CMK (cell line): Measurements from ENCODE around the gene PHF11.
A peak's percentile ranks its signal among the peaks of the same experiment; 100 is the strongest.

Experiments
- DNase-seq: peaks from one replicate; pipeline ENCODE4 v3.0.0-alpha.2; 2010; ENCODE audit warnings: low read depth

PHF11 gene

GRCh38 chr13:49498206-49498605, 2.5 kb downstream of the PHF11 start:
- DNase-seq: no peak

DNA sequence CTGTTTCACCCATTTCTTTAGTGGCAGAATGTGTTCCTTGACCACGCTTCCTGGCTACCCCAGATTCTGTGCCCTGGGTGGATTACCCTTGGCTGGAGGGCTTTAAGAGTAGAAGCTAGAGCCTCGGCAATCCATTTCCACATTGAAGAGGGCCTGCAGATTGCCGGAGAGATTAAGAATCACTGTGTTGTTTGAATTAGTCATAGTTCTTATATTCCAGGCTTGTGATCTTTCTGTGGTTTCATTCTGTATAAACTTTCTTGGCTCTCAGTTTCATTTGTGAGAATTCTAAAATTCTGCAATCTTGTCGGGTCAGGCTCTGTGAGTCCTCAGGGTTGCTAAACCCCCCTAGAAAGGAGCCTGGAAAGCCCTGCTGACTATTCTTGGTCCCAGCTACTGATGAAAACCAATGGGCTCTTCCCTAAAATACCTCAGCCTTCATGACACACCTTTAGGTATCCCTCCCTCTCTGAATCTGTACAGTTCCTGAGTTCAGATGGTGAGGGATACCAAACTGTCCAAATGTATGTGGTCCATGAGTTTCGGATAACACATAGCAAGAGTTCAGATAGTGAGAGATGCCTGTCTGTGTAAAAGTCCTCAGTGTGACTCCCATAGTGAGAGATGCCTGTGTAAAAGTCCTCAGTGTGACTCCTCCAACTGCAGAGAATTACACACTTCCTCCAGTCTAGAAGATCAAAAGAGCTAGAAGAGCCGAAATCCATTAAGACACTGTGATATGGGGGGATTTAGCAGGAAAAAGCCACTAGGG, 4.3 kb downstream of the PHF11 start:
- DNase-seq: no peak

DNA sequence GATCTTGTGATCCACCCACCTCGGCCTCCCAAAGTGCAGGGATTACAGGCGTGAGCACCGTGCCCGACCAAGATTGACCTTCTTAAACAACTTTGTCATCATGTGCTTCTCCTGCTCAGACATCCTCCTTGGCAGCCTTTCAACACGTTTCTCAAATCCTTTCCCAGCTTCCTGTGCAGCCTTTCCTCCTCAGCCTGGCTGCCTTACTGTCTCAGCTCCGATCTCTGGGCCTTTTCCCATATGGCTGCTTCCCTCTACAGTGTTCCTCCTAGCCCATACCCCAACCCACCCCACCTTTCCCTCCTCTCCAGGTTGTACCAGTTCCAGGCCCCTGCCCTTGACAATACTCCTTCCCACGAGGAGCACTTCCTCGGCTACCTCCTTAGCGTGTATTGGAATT, 7.2 kb downstream of the PHF11 start:
- DNase-seq: no peak

- no peak for DNase-seq
These were observed 8.2 kb downstream of the PHF11 start for GRCh38 chr13:49503951-49504350.

DNA sequence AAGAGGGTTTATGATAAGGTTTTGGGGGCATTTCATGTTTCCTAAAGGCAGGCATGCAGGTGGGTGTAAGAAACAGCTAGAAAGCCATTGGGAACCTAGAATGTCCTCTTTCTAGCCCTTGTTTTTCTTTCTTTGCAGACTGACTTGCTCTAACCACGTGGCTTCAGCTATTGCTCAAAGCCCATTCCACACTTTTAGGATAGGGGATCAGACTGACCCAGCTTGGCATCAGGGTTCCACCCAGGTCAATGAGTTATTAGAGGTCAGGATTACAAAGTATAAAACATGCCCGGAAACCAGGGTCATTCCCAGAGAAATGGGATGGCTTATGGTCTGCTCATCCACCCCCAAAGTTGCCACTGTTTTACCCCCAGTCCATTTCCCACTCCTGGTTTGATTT, 16.8 kb downstream of the PHF11 start:
- DNase-seq: no peak

- DNase-seq: no peak
These were observed 20.7 kb downstream of the PHF11 start for GRCh38 chr13:49516467-49516866.

DNA sequence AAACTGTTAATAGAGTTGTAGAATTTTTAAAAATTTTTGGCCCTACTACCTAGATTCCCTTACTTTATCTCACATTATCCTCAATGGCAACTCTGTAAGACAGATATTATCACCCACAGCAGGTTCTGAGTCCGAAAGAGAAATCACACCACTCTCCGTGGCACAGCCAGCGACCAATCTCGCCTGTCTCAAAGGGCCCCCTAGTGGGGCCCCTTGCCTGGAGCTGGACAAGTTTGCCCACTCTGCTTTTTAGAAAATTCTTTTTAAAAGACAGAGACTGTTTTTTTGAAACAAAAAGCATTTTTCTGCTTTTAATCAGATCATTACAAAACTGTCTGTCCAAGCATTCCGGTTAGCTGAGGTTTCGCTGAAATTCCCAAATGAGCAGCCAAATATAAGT, 21.7 kb downstream of the PHF11 start:
- DNase-seq: no peak

DNA sequence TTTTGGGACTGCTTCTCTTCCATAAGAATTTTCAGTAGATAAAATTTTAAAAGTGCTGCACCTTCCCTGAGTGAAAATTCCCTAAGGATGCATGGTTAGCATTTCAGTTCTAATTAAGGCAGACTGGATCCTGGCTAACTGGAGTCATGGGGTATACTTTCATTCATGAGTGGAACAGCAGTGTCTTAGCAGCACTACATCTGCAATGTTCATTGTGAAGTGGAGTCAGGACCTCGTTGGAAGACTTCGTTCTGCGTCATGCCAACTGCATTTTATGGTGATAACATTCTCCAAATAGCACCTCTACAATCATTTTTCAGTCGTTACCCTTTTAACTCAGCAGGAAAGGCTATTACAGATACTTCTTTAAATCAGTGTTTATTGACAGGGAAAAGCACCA, 25.5 kb downstream of the PHF11 start:
- no peak for DNase-seq

- DNase-seq: no peak
These were observed 29.2 kb downstream of the PHF11 start for GRCh38 chr13:49524740-49525501.

DNA sequence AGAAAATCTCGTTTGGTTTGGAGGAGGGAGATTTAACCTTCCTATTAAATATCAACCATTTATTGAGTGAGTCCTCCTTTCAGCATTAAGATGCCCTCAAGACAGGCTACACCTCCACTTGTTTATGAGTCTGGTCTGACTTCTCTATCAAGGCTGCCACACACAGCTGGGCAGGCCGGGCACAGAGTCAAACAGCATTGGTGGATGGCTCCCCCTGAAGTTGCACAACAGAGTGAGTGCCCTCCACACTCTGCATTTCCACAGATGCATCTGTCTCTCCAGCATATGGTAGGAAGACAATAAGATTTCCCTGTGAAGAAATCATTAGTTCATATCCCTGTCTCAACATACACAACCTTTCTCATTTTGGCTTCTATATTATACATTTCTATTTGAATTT, 31.4 kb downstream of the PHF11 start:
- DNase-seq: no peak

- DNase-seq: no peak
These were observed 32.4 kb downstream of the PHF11 start for GRCh38 chr13:49528161-49528560.

DNA sequence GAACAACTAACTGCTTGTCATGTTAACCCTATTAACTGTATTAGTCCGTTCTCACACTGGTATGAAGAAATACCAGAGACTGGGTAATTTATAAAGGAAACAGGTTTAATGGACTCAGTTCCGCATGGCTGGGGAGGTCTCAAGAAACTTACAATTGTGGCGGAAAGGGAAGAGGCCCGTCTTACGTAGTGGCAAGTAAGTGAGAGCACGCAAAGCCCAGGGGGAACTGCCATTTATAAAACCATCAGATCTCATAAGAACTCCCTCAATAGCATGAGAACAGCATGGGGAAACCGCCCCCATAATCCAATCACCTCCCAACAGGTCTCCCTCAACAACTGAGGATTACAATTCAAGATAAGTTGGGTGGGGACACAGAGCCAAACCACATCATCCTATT, 34.7 kb downstream of the PHF11 start:
- DNase-seq: peak; percentile 68

GRCh38 chr13:49532593-49532992, 36.8 kb downstream of the PHF11 start:
- DNase-seq: no peak

DNA sequence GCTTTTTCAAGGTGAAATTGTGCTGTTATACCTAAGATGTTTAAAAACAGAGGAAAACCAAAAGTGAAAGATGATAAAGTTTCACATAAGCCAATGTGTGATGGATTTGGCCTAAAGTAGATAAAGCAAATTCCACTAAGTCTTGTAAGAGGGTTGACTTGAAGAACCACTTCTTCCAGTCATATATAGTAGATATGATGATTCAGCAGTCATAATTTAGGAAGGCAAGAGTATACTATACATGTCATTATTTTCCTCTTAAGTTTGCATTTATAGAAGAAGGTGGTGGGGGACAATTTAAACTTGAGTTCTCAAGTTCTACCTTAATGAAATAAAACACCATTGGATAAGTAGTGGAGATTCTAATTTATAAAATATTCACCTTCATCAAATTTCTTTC, 37.3 kb downstream of the PHF11 start:
- no peak for DNase-seq

- DNase-seq: no peak
These were observed 38.0 kb downstream of the PHF11 start for GRCh38 chr13:49533591-49534269.

DNA sequence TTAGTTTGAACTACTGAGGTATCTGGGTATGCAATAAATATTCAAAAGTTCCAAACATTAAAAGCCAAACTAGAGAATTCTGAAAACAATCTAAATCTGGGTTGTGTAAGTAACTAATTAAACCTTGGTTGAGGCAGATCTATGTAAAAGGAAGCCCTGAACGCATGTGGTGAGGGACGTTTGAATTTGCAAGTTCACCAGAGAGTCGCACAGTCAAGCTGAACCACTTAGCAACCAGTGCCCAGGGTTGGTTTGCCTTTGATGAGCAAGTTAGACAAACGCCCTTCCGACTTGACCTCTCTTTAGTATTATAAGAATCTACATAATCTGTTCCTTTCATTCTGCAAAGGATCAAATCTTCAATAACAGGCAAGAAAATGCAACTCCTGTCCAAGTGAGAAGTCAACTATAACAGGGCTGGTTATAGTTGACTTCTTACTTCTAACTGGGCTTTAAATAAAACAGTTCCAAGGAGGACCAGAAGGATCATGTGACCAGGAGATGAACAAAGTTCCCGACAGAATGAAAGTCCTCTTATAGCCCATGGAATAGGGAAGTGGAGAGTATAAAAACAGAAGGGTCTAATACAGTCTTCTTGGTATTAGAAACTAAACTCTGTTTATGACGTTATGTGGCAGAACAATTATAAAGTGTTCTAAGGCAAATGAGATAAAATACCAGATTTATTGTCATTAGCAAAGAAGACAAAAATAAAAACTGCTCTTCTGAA, 40.6 kb downstream of the PHF11 start:
- DNase-seq: no peak

- no peak for DNase-seq
These were observed 42.7 kb downstream of the PHF11 start for GRCh38 chr13:49538404-49538803.

GRCh38 chr13:49539313-49539712, 43.6 kb downstream of the PHF11 start:
- no peak for DNase-seq

GRCh38 chr13:49539746-49540145, 44.0 kb downstream of the PHF11 start:
- no peak for DNase-seq

- DNase-seq: no peak
These were observed 44.8 kb downstream of the PHF11 start for GRCh38 chr13:49540552-49540951.

DNA sequence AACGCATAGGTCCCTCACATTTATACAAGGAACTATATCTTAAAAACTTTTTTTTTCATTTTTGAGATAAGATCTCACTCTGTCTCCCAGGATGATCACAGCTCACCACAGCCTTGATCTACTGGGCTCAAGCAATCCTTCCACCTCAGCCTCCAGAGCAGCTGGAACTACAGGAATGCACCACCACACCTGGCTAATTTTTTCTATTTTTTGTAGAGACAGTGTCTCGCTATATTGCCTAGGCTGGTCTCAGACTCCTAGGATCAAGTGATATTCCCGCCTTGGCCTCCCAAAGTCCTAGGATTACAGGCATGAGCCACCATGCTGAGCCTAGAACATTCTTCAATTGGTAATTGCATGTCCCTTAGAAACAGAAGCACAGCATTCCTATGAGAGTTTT, 47.9 kb downstream of the PHF11 start:
- no peak for DNase-seq

DNA sequence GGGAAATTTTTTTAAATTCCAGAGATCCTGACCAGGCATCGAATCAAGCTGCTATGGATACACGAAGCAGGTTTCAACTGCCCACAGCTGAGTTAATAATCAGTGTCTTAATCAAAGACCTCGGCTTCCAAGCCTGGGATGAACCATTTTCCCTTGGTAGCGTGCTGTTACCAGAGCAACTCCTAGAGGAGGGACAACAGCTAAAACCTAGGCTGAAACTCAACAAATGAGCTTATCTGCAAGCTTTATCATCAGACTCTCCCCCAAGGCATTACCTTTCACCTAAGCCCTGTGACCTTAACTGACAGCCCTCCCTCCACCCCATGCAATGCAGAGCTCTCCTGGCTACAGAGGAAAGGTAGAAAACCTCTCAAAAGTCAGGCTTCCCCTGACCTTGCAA, 49.9 kb downstream of the PHF11 start:
- DNase-seq: no peak
